GM12878 (cell line): ENCODE results near the gene DNPEP. TPM values are rescaled to one million over a fixed set of nuclear protein-coding genes. Genes with fewer than 3 reads are reported as not detected.

Experiments used
- ATAC-seq: fragments of 200-7000 bp; cut with Tn5 transposase; 3 replicates; pipeline ENCODE4 v1.9.1; 2020; ENCODE audit warnings: mild to moderate bottlenecking, moderate library complexity
- BruUV-seq: library from RNA; stranded (reverse); fragments of 400-500 nt; replicated peaks from 2 replicates; lab custom pipeline; 2021; lab: Mats Ljungman, UMichigan
- CTCF ChIA-PET: fragments of 300-600 bp; sonication (Branson Sonifier 250); formaldehyde crosslinking; extraction: SDS; loops from one replicate; lab custom pipeline; 2021; ENCODE audit warnings: inconsistent platforms; lab: Yijun Ruan, JAX
- POLR2A ChIA-PET: fragments of 350-600 bp; formaldehyde crosslinking; extraction: SDS; loops from one replicate; lab custom pipeline; 2021; ENCODE audit warnings: inconsistent platforms; lab: Charles Lee
- RAD21 ChIA-PET: fragments of 300-600 bp; sonication (Branson Sonifier 250); formaldehyde crosslinking; loops from one replicate; lab custom pipeline; 2023; ENCODE audit warnings: antibody characterized with exemption; ENCODE audit not compliant: unreplicated experiment; lab: Charles Lee
- SMC1A ChIA-PET: fragments of 300-600 bp; sonication (Branson Sonifier 250); formaldehyde crosslinking; loops from one replicate; lab custom pipeline; 2023; ENCODE audit not compliant: unreplicated experiment, uncharacterized antibody; lab: Charles Lee
- DNase-seq: peaks from one replicate; pipeline ENCODE4 v3.0.0-alpha.2; 2011; ENCODE audit warnings: low read depth, low spot score
- FAIRE-seq: peaks from 3 replicates; lab custom pipeline; 2011; peaks lifted over from hg19 to GRCh38; lab: Jason Lieb, UNC
- H2AFZ ChIP-seq: 2 replicates; pipeline ENCODE4 v1.6.0; 2011; ENCODE audit warnings: low read depth, low read length, control low read depth; ENCODE audit not compliant: control insufficient read depth
- H3K27ac ChIP-seq: 2 replicates; pipeline ENCODE4 v1.5.1; 2011; ENCODE audit warnings: control low read depth; ENCODE audit not compliant: control insufficient read depth, insufficient read depth
- H3K27me3 ChIP-seq, 2 experiments: replicated peaks in 1 of 2; 2 replicates each; pipeline versions ENCODE4 v1.6.0 to v1.6.1; 2011; ENCODE audit warnings: low read length in 1 of 2; ENCODE audit not compliant: control insufficient read depth in 2 of 2, insufficient read depth in 2 of 2
- H3K36me3 ChIP-seq, 2 experiments: 2 replicates each; pipeline ENCODE4 v1.5.1; 2011; ENCODE audit warnings: low read length in 1 of 2; ENCODE audit not compliant: control insufficient read depth in 2 of 2, insufficient read depth in 2 of 2
- H3K4me1 ChIP-seq: 2 replicates; pipeline ENCODE4 v1.6.1; 2011; ENCODE audit warnings: mild to moderate bottlenecking, low read length, moderate library complexity, mixed read lengths; ENCODE audit not compliant: control insufficient read depth, insufficient read depth
- H3K4me2 ChIP-seq: 2 replicates; pipeline ENCODE4 v1.6.0; 2011; ENCODE audit warnings: control low read depth; ENCODE audit not compliant: control insufficient read depth, insufficient read depth
- H3K4me3 ChIP-seq: fragments of 200-600 bp; sonication (generic); 2 replicates; pipeline ENCODE4 v1.5.1; 2016
- H3K79me2 ChIP-seq: 2 replicates; pipeline ENCODE4 v1.6.0; 2011; ENCODE audit warnings: low read length; ENCODE audit not compliant: control insufficient read depth, insufficient read depth
- H3K9ac ChIP-seq: 2 replicates; pipeline ENCODE4 v1.8.0; 2011; ENCODE audit warnings: low read length, control low read depth, mixed read lengths; ENCODE audit not compliant: control insufficient read depth, insufficient read depth
- H3K9me3 ChIP-seq: replicated peaks from 3 replicates; pipeline ENCODE4 v1.5.1; 2011; ENCODE audit warnings: mild to moderate bottlenecking, low read length; ENCODE audit not compliant: control insufficient read depth, insufficient read depth
- H4K20me1 ChIP-seq: 2 replicates; pipeline ENCODE4 v1.6.0; 2011; ENCODE audit not compliant: control insufficient read depth, insufficient read depth
- ASH2L ChIP-seq: fragments of 300-600, 200-600 bp; sonication (generic); IDR thresholded peaks from 2 replicates; pipeline ENCODE4 v1.6.1; 2017; ENCODE audit warnings: low read depth, mild to moderate bottlenecking, borderline replicate concordance
- CTCF ChIP-seq, 3 experiments: IDR thresholded peaks in 2 of 3; conservative IDR thresholded peaks in 1 of 3; 2 replicates each; pipeline ENCODE4 v1.5.1; 2011; ENCODE audit warnings: low read depth in 3 of 3, low read length in 3 of 3, mild to moderate bottlenecking in 3 of 3, control low read depth in 2 of 3, moderate library complexity in 2 of 3, inconsistent platforms in 1 of 3, mixed read lengths in 1 of 3; ENCODE audit not compliant: control insufficient read depth in 2 of 3, insufficient read depth in 1 of 3; ENCODE audit errors: extremely low read depth in 1 of 3
- E2F4 ChIP-seq: IDR thresholded peaks from 2 replicates; pipeline ENCODE4 v1.6.1; 2012; ENCODE audit warnings: low read depth, low read length, improper control_type of control experiment
- RAD21 ChIP-seq: IDR thresholded peaks from 2 replicates; pipeline ENCODE4 v1.6.1; 2011; ENCODE audit warnings: mild to moderate bottlenecking, low read depth, low read length, moderate library complexity; ENCODE audit not compliant: insufficient read depth
- SMC3 ChIP-seq: IDR thresholded peaks from 2 replicates; pipeline ENCODE4 v1.6.1; 2011; ENCODE audit warnings: low read length, improper control_type of control experiment, borderline replicate concordance
- ZNF384 ChIP-seq: IDR thresholded peaks from 2 replicates; pipeline ENCODE4 v1.6.1; 2012; ENCODE audit warnings: low read depth, mild to moderate bottlenecking, low read length, improper control_type of control experiment, borderline replicate concordance
- WGBS: methylation state at CpG from one replicate; pipeline ENCODE4 v1.1.6; 2016; ENCODE audit warnings: low lambda C conversion rate; ENCODE audit not compliant: insufficient replicate concordance, insufficient coverage; ENCODE audit errors: missing lambda C conversion rate; 5-methylcytosine and 5-hydroxymethylcytosine counted together
- in situ Hi-C: fragments of 300-500 bp; cut with MboI; formaldehyde crosslinking; loops from 9 replicates; pipeline ENCODE4 v1.14.3; 2018; ENCODE audit warnings: mixed read lengths
- intact Hi-C: fragments of 100-400 bp; cut with micrococcal nuclease; formaldehyde crosslinking; loops from one replicate; pipeline ENCODE4 v1.14.2; 2022; ENCODE audit not compliant: unreplicated experiment
- polyA plus RNA-seq, 11 experiments: library from polyadenylated mRNA; depleted of rRNA in 4 of 11; unstranded in 6 of 11; stranded (reverse) in 5 of 11; fragments of >200 nt; fragmentation: Nextera tagmentation in 4 of 11; fragmentation: Illumina TruSeq in 1 of 11; extraction: Ambion mirVana in 4 of 11; extraction: Trizol in 1 of 11; gene quantifications; 1 replicate in 1 of 11; 2 replicates in 10 of 11; pipeline versions ENCODE4 v1.2.1 to v1.2.3, GENCODE V29; 2011 to 2016; ENCODE audit warnings: inconsistent platforms in 2 of 11, missing spikeins in 2 of 11, low read depth in 1 of 11
- total RNA-seq, 4 experiments: library from RNA; depleted of rRNA in 3 of 4; stranded (reverse); fragments of >200 nt in 3 of 4; fragmentation: Illumina TruSeq in 1 of 4; extraction: Trizol in 1 of 4; gene quantifications; 2 replicates each; pipeline versions ENCODE4 v1.2.1 to v1.2.3, GENCODE V29; 2013 to 2021

DNPEP gene
- total and polyA plus RNA-seq, 10 of the 15 experiments (the other 5 are each of a cell fraction or from before 2014, with no cell fraction given), result 33.1 to 82.0 (median 64.1) TPM

GRCh38 chr2:219352448-219353023 is 35.2 kb downstream of the DNPEP start:
- CTCF ChIA-PET, result interaction anchor here (0.6 to 3.7 kb wide), 9 partner anchors 11 to 196 kb away, joined by 3 to 18 read pairs (median 4); partner anchors contain the start of gene TUBA4A
- peak; percentile 44 for FAIRE-seq

More at GRCh38 chr2:219352448-219353023, 35.2 kb downstream of the DNPEP start:
- ChIA-PET SMC1A (interaction anchor here (1.3 kb wide), 1 partner anchor 195 kb away, joined by 4 read pairs; no protein-coding TSS in a partner anchor), RAD21 (interaction anchor here (3.1 kb wide), 1 partner anchor 193 kb away, joined by 9 read pairs; no protein-coding TSS in a partner anchor), POLR2A (no interaction called here)
- H3K36me3 ChIP-seq, result no peaks in the 10 kb centered on the region
- H3K27me3 ChIP-seq, result peaks cover 0 to 2% of the 10 kb centered on the region in 2 experiments; a peak in 2 of 4 replicates
- H3K27ac ChIP-seq, result no peak overlapping the region
- TF ChIP-seq ZNF384 (no peak), E2F4 (no peak), RAD21 (peak; percentile 64), SMC3 (peak; percentile 44; the same call in 1 of the 2 replicates), ASH2L (no peak), CTCF (IDR thresholded peaks at IDR 0.05 in 2 of 3, conservative IDR thresholded peaks at IDR 0.05 in 1 of 3; ENCODE audit: control insufficient read depth in 2 of 3, extremely low read depth in 1 of 3, insufficient read depth in 1 of 3, low read depth in 3 of 3, low read length in 3 of 3) (peak; percentile 55 to 80 (median 73))
- no peaks in the 10 kb centered on the region for H4K20me1 ChIP-seq
- no peaks in the 10 kb centered on the region for H3K9me3 ChIP-seq
- no peak overlapping the region for H3K9ac ChIP-seq
- DNase-seq (no peak), ATAC-seq (peak; percentile 97)
- H3K4me2 ChIP-seq, result no peak overlapping the region
- no peak overlapping the region for H3K4me3 ChIP-seq
- H3K4me1 ChIP-seq, result no peaks in the 10 kb centered on the region
- intact Hi-C loops (loop anchor here (1.0 kb wide), 1 partner anchor 192 kb away; the partner anchor contains the start of gene NHEJ1), in situ Hi-C loops (no loop called here)
- no peak overlapping the region for H2AFZ ChIP-seq
- no TSS peak for BruUV-seq
- 1% methylated on average over 5 of the region's 5 CpGs for WGBS
- no peaks in the 10 kb centered on the region for H3K79me2 ChIP-seq
